ENCODE measurements around the gene SDR39U1.

Gene SDR39U1

DNA sequence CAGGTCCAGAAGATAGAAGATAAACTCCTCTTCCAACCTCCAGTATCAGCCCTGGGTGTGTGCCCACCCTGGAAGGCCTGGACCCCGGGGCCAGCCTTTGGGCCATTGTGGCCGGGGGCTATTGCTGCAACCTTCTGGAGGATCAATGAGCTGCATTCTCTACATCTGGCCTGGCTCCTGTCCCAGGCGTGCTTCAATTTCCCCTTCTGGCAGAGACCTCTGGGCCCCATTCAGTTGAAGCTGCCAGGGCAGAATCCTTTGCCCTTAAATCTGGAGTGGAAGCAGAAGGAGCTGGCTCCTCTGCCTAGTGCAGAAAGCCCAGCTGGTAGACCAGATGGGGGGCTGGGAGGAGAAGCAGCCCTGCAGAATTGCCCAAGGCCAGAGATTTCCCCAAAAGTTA is 33.8 kb downstream of the SDR39U1 start:
- DNase-seq: no peak

- no peak for DNase-seq
Observed at GRCh38 chr14:24407608-24408325, 34.8 kb downstream of the SDR39U1 start.

DNA sequence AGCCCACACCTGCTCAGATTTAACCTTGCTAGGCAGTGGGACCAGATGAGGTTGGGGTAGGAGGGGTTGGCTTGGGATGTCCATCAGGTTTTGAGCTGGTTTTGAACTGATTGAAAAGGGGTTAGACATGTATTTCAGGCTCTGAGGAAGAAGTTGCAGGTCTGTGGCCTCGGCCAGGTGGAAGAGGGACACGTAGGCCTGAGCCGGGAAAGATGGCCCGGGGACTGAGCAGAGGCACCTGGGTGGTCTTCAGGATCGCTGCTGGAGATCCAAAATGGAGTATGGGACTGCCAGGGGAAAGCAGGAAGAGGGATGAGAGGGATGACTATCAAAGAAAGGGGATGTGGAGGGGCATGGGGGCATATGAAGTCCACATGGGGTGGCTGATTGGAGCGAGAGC is 36.2 kb downstream of the SDR39U1 start:
- no peak for DNase-seq

- DNase-seq: no peak
Observed at GRCh38 chr14:24404814-24405213, 37.8 kb downstream of the SDR39U1 start.

DNA sequence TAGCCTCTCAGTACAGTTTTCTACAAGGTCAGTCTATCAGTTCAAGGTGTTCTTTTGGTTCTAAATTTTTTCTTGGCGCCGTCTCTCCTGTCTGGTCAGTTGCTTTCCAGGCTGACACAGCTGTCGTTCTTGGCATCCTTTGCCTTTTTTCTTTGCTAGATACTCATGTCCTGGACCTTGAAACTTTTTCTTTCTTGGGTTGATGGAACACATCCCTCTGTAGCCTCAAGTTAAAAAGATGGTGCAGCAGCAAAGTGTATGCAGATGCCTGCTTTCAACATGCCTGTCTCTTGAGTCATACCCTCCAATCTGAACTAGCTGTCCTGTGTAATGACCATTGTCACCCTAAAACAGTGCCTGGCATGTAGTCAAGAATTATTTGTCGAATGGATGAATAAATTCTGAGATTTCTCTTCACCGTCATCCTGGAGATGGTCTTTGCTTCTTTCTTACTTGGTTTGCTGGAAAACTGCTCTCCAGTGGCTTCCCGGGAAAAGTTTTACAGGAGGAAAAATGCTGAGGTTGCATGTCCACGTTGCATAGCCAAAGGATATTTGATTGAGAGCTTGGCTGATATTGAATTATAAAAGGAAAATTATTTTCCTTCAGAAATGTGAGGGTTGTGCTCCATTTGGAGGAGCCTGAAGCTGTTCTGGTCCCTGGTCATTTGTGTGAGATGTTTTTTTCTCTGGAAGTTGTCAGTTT is 39.1 kb downstream of the SDR39U1 start:
- DNase-seq: no peak

DNA sequence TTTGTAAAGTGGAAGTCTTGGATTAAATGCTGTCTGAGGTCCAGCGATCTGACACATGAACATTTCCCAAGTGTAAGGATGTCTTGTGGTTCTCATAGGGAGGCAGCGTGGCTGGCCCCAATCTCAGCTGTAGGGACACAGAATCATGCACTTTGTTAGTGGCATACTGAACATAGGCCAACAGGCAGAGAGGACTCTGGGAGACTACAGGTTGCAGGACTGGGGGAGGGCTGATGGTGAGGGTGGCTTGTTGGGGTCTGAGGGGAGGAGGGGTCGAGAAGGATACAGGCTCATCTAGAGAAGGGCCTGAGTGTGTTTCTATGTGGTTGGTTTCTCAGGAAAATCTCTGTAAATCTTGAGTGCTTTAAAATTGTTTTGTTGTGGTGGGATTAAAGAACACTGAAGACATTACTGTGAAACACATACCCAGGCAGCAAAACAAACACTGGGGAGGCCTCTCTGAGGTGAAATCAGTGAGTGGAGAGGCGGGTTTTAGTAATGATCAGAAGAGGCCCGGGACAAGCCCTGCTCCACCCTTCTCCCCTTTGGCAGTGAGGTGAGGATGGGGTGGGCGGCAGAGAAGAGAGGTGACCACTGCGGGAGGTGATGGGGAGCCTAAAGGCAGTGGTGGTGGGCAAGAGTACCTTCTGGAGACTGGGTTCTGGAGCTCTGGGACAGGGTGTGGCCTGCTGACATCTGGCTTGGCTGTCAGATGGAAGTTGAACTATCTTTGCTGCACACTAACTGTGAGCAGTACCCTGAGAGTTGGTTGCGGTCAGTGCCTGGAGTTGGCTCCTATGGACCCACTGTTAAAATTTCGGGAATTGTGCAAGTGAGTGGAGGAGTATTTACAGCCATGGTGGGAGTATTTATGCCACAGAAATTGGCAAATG is 40.5 kb downstream of the SDR39U1 start:
- DNase-seq: no peak

GRCh38 chr14:24399999-24400718 is 42.4 kb downstream of the SDR39U1 start:
- no peak for DNase-seq

DNA sequence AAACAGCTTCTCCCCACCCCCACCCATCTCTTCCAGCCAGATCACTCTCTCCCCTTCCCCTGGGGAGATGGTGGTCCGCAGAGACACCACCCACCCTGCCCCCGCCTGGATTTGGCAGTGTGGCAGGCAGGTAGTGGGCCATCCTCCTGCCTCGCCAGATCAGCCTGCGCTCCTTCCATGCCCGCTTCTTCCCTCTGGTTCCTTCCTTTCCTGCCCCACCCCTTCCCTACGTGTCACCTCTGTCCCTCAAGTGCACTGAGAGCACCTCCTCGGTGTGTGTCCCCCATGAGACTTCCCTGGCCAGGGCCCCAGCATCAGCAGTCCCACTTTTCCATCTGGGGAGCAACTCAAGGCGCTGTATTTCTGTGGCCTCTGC is 43.1 kb downstream of the SDR39U1 start:
- DNase-seq: no peak

DNA sequence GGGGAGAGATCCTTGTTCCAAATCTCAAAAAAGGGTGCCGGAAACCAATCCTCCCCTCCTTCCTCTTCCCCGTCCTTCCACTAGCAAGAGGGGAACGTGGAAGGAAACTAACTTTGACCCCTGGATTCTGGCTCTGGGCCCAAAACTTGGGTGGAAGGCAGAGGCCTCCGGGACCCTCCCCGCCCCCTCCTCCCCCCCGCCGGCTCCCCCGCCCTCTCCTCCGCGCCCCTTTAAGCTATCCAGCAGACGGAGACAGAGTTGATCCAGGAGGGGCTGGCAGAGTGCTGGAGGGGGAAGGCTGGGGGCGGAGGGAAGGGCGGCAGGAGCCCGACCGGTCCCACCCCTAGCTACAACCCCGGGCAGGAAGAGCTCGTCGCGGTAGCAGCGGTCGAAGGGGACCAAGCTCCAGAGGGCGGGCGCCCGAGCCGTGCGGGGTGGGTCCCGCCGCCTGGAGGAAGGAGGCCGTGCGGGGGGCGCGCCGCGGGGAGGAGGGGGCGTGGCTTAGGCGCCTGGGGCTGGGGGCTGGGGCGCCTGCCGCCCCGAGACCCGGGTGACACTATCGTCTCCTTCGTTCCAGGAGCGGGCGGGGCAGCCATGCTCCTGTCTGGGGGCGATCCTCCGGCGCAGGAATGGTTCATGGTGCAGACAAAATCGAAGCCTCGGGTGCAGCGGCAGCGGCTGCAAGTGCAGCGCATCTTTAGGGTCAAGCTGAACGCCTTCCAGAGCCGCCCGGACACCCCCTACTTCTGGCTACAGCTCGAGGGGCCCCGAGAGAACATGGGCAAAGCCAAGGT is 43.7 kb downstream of the SDR39U1 start, which contains the start of gene NYNRIN:
NYNRIN (plus strand) TSS at position 351 of the 794 bp plus-strand sequence; CDS start at position 595, 244 bp downstream.
- DNase-seq: peak; percentile 8

DNA sequence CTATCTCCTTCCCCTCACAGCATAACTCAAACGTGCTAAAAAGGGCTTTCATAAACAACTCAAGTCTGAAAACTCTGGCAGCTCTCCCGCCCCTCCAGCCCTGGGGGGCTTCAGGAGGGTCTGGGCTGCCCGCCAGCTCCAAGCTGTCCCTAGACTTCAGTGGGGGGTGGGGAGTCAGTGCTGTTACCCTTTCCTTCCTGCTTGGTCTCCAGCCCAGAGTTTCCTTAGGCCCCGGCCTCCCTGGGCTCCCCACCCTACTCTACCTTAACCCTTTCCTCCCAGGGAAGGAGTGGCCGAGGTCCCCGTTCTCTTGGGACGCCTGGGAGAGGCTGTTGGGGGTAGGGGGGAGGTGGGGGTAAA is 44.3 kb downstream of the SDR39U1 start:
- no peak for DNase-seq

DNA sequence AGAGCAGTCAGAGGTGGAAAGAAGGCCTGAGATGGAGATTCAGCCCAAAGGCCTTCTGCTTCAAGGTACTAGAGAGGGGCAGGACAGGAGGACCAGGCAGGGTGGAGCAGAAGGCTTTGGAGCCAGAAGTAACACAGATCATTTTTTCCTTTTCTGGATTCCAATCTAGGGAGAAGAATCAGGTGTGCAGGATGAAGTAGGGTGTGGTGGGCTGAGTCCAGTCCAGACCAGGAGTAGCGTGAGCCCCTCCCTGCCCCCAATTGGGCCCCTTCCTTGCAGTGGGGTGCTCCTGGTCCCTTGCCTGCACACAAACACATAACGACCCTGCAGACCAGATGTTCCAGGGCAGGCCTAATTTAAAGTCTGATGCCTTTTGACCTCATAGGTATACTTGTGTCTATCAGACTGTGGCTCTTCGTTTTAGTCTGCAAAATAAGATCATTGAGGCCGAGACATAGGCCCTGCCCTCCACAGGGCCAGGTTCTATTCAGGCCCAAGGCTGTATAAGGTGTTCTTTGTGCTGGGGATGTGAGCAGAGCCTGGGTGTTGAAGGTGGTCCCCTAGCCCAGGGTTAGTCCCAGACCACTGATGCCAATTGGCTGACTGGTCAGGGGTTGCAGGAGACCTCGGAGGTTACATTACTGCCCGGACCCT is 44.8 kb downstream of the SDR39U1 start:
- no peak for DNase-seq

- DNase-seq: no peak
Observed at GRCh38 chr14:24395609-24396582, 46.7 kb downstream of the SDR39U1 start.

- no peak for DNase-seq
Observed at GRCh38 chr14:24394275-24394674, 48.3 kb downstream of the SDR39U1 start.

GRCh38 chr14:24392325-24393091 is 50.1 kb downstream of the SDR39U1 start:
- no peak for DNase-seq

DNA sequence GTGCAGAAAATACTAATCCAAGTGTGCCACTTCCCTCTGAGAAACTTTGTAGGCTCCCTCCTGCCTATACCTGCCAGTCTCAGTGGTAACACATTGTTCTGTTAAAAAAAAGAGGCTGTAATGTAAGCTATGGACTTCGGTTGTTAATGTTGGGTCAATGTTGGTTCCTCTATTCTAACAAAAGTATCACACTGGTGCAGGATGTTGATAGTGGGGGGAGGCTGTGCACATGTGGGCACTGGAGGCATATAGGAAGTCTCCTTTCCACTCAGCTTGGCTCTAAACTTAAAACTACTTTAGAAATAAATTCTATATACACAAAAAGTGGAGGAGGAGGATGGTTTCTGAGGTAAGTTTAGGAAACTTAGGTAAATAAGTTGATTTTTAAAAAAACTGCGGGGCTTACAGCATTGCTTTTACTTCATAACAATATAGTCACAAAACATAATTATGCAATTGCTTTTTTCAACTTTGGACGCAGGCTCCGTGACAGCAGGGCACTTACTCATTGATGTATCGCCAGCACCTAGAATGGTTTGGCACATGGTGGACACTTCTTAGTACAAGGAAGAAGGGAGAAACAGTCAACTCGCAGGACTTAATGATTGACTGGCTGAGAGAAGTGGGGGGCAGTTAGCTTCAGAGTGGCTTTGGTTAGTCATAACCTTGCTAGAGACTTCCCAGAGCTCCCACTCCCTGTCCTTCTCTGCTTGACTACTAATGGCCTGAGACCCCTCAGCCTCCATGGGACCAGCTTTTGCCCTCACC is 51.7 kb downstream of the SDR39U1 start:
- DNase-seq: no peak

All from CD4-positive, alpha-beta T cell treated with Interleukin-4 for 4 hours (primary cell).